Heart left ventricle (tissue), 13 donors: ENCODE results near the gene SH3GL3.

Source experiments
- CTCF ChIP-seq, 12 donors: fragments of 200-600 bp; sonication (generic) in 4 of 12; IDR thresholded peaks; one replicate each; pipeline versions ENCODE4 v1.5.0 to v1.8.0; 2018 to 2022; ENCODE audit warnings: antibody characterized with exemption in 12 of 12, mild to moderate bottlenecking in 5 of 12
- POLR2A ChIP-seq, 2 donors: fragments of 450-650 bp; IDR thresholded peaks; one replicate each; pipeline ENCODE4 v1.6.1; 2017; ENCODE audit warnings: antibody characterized with exemption in 2 of 2, mild to moderate bottlenecking in 2 of 2, moderate library complexity in 2 of 2
- donor health status: ischemic (EF 13 %, LVEDD 7.1; RV severe dilation, severe dysfunction).
- donor health status: DM: no; HTN: yes; CAD: no.
- donor health status: DM: no; HTN: no; CAD: no.
- donor health status: ischemic (EF 25% LVEDD 6.9; RV normal size, moderate dysfunction).
- donor health status: ischemic (EF 25% LVEDD 5.7; RV mildly dilated, moderate dysfunction).
- donor health status: ischemic (EF 35%, LVEDD 5.7; RV mildly dilated, moderate dysfunction).
- donor health status: nonischemic (EF 11% LVEDD 7.7; RV severe dilation, severe dysfunction).
- donor health status: DM: yes; HTN: yes; CAD: no.
- donor health status: PGD.
- donor health status: ischemic (EF 29% LVEDD 5.4; RV normal size, mild dysfunction).
- donor health status: nonischemic (EF 23%, LVEDD 6.1; RV moderate dilation, normal function).

GRCh38 chr15:83538682-83539081, 91.5 kb downstream of the SH3GL3 start:
- no peak for TF ChIP-seq CTCF (IDR thresholded peaks at IDR 0.05)
- no peak for TF ChIP-seq POLR2A (IDR thresholded peaks at IDR 0.05)
